SKM-1 (cell line): ENCODE data around the gene SPTBN1.
"Not testable (repeated sequence)": the region's sequence is repeated elsewhere in the genome, so short reads cannot be mapped to it uniquely, and the experiment has no call there.

ENCODE experiments used
- DNase-seq: peaks from one replicate; lab custom pipeline; 2025; ENCODE audit not compliant: unreplicated experiment; lab: John Stamatoyannopoulos, UW

SPTBN1 gene

DNA sequence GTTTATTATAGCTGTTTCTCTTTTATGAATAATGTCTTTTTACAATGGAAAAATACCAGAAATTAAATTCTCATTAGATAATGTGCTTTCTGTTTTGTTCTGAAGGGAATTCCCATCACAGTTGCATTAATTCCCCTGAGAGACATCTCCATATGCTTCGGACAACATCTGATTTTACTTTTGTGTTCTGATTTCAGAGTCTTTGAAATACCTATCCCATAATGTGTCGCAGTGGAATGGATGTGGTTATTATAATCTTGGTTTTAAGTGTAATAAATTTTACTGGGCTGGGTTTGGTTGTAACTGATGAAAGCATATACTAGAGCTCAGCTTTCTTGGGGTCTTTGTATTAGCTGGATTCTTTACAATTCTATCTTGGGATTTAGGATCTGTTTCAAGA is 12.5 kb downstream of the SPTBN1 start:
- no peak for DNase-seq

DNA sequence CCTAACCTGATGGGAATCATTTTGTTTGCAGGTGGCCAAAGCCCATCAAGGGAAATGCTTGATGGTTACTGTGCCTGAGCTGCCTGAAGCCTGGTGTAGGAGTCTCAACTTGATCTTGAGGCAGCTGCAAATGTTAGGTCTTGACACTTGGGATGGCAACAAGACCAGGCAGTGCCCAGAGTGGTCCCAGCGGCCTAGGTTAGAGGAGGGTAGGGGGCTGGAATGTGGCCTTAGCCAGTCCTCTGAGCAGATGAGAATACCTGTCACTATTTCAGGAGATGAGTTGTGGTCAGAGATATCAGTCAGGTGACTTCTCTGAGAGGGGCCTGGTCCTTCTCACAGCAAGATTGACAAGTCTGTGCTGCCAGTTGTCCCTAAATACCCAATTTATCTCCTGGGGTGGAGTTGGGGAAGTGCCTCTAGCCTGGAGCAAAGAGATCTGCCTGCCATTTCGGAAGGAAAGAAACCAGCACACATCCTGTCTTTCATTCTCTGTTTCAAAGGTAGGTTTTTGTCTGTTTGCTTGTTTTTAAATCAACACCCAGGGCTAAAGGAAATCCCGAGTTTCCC is 13.4 kb downstream of the SPTBN1 start:
- no peak for DNase-seq

DNA sequence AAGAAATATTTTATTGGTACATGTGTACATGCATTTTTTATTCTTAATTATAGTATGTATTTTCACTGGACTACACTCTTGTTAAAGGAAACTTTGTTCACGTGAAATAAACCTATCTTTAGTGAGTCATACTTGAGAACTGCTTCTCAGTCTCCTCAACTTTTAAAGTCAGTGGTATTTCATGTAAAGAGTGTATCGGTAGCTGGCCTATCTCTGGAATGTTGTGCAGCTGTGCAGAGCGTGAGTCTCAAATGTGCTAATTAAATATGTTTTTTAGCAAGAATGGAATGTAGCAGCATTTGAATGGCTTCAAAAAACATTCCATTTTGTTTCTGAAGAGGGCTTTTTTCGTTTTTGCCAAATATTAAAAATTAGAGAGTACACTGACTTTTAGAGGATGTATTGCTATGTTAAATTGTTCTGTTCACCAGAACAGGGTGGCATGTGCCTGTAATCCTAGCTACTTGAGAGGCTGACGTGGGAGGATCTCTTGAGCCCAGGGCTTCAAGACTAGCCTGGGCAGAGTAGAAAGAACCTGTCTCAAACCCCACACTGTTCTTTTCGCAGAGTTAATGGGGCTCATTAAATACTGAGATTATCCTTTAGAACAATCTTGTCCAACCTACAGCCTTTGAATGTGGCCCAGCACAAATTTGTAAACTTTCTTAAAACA is 14.3 kb downstream of the SPTBN1 start:
- DNase-seq, result no peak

DNA sequence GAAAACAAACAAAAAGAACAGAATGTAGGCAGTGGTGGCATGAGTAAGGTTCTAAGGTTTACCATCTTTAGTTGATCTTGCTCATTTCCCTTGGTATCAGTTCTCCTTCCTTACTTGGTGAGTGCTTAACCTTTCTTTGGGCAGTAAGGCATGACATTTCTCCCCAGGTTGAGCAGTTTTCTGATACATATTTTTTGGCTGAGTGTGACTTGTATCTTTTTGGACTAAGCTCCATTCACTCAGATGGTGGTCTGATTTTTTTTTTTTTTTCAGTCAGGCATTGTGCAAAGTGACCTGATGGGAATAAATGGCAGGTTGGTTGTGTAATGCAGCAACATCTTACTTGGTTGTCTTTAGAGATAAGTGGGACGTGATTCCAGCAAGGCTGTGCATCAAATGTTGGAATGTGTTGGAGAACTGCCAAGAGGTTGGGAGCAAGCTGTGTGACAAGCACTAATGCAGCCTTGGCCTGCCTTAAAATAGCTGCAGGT is 15.1 kb downstream of the SPTBN1 start:
- DNase-seq, result no peak

DNA sequence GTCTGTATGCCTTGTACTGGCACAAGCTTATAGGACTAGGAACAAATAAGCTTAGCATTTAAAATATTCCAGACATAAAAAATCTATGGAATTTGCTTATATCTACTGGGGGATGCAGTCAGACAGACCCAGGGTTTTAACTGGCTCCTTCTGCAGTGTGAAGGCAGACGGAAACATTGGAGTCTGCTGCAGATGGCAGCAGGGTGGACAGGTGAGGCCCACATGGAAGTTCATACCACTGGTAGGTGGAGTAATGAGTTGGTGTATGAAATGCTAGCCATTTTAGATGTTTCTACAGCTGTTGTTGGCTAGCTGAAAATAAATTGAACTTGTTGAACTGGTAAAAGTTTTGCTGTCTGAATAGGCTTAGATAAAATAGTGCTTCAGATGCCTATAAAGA is 17.7 kb downstream of the SPTBN1 start:
- DNase-seq, result no peak

DNA sequence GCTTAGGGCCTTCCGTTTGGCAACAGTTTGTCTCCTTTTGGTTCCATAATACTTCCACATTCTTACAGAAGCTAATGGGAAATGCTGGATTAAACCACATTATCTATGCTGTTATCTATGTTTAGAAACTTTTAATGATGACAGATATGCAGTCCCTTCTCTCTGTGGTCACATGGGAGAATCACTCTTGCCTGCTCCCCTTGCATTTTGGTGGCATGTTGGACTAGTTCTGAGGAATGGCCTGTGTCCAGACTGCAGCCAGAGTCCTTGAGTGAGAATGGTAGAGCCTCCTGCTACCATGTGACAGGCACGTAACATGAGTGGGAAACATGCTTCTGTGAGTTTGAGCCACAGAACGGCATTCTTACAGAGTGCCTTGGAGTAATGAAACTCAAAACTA is 19.2 kb downstream of the SPTBN1 start:
- DNase-seq, result no peak

DNA sequence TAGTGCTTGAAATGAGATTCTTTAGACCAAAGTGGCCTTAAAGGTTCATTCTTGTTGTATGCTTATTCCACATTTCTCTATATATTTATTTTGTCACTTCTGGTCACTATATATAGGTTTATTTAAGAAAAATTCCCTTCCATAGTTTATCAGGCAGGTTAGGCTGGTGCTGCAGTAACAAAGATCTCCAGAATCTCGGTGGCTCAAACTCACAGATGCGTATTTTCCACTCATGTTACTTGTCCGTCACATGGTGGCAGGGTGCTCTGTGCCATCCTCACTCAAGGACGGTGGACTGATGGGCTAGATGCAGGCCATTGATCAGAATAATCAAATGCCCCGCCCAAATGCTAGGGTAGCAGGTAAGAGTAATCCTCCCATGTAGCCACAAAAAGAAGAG is 19.8 kb downstream of the SPTBN1 start:
- DNase-seq, result no peak

DNA sequence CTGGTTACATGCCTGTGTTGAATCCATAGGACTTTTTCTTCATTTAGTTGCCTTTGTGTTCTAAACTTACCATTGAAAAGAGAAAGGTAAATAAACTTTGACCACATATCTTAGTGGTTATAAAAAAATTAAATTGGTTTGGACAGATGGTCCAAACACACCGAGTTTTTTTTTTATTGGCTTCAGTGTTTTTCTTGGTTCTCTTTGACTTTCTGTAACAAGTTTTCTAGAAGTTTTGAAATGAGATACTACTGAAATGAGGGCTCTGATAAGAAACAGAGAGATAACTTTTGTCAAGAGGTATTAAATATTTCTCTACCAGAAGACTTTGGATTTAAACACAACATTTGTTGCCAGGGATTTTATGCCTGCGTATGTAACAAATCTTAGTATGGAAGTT is 20.7 kb downstream of the SPTBN1 start:
- no peak for DNase-seq

DNA sequence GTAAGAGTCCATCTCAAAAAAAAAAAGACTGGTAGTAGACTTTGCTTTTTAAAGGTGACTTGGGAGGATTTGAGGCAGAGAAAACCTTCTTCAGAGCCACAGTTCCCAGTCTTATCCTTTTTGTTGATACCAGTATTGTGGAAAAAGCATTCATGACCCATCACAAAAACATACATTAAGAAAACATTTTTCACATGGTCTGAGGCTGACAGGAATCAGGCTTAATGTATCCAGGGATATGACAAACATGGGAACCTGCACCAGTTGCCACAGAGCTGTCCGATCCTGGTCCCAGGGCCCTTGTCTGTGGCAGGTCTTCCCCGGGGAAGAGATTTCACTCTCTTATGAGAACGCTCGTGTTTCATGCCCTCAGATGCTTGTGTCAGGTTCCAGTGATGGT is 21.8 kb downstream of the SPTBN1 start:
- DNase-seq, result no peak

DNA sequence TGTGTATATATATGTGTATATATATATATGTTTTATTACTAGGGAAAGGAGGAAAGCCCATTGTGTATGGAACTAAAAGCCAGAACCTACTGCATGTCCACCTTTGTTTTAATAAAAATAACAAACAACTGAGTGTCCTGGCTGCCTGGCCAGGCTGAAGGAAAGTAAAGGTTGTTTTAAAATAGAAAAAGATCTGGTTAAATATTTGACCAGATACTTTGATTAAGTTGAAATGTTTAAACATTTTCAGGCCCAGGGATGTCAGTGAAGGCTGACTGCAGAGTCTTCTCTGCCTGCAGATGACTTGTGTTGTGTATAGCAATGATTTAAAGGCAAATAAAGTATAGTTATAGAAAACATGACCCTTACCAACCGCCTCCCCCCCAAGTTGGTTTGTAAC is 22.8 kb downstream of the SPTBN1 start:
- no peak for DNase-seq

DNA sequence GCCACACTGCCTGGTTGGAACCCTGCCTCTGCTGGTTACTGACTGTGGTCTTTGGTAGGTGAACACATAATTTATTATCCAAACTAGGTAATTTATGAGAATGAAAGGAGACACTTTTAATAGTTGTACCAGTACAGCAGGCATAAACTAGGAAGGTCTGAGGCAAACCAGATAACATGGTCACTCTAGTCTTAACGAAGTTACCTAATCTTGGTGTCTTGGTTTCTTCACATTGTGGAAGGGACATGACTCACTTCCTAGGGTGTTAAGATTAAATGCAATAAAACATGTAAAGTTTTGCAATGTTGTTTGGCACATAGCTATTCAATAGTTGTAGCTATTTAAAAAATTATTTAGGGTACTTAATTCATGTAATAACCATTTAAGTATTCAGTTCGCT is 23.3 kb downstream of the SPTBN1 start:
- peak; percentile 36 for DNase-seq

DNA sequence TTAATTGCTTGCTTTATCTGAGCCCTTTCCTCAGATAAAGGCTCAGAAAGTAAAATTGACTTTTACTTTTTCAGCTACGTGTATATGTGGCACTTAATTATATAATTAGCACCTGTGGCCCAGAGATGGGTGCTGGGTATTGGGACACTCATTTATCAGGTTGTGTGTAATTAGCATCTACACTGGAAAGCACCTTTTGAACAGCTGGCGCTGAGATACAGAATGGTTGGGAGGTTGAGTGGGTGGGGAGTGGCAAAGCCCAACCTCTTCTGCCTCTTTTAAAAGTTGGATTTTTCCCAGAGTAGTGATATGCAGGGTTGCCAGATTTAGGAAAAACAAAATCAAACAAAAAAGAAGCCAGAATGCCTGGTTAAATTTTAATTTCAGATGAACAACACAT is 23.9 kb downstream of the SPTBN1 start:
- no peak for DNase-seq

DNA sequence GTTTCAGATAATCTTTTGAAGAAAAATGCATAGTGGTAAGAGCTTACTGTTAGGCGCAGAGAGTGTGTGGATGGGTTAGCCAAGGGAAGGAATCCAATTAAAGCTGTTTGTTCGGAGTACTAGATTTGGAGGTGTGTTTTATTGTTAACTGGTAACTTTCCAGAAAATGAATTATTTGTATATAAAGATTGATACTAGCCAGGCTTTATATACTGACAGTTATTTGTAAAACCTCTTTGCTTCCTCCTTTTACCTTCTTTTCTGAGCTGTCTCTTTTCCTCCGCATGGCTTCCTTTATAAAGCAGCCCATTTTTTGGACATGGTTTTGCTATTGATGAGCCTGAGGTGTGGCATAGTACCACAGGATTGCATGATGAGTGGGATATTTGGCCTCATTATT is 25.6 kb downstream of the SPTBN1 start:
- no peak for DNase-seq

DNA sequence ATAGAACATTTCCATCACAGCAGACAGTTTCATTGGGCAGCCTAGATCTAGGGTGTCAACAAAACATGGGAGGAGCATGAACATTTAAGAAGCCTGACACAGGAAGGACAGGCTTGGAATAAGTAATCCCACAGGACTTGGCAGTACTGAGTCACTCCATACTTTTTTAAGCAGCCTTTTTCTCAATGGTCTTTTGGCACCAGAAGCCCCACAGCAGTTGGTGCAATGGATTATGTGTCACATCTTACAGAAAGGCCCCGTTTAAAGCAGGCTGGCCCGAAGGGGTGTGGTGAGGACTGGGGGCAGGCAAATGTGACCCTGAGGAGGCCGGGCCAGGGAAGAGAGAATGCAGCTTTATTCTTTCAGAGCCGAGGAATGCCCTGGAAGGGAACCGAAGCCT is 26.6 kb downstream of the SPTBN1 start:
- DNase-seq, result no peak

DNA sequence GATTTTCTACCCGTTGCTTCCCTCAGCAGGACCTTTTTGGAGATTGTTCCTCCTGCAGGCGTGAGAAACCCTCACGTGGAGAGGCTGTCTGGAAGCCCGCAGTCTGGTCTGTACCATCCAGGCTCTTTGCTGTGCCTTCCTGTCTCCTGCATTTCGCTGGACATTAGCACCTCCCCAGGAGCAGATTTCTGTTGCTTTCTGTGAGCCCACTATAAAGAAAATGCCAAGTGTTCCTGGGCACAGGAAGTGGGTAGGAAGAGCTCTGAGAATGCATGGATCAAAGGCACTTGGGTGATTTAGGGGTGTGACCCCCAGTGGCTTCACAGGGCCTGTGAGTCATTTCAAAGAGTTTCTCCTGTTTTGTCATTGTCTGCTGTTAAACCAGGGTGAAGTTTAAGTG is 27.3 kb downstream of the SPTBN1 start:
- no peak for DNase-seq

DNA sequence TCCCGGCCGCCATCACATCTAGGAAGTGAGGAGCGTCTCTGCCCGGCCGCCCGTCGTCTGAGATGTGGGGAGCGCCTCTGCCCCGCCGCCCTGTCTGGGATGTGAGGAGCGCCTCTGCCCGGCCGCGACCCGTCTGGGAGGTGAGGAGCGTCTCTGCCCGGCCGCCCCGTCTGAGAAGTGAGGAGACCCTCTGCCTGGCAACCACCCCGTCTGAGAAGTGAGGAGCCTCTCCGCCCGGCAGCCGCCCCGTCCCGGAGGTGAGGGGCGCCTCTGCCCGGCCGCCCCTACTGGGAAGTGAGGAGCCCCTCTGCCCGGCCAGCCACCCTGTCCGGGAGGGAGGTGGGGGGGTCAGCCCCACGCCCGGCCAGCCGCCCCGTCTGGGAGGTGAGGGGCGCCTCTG is 29.6 kb downstream of the SPTBN1 start:
- not testable (repeated sequence) for DNase-seq

DNA sequence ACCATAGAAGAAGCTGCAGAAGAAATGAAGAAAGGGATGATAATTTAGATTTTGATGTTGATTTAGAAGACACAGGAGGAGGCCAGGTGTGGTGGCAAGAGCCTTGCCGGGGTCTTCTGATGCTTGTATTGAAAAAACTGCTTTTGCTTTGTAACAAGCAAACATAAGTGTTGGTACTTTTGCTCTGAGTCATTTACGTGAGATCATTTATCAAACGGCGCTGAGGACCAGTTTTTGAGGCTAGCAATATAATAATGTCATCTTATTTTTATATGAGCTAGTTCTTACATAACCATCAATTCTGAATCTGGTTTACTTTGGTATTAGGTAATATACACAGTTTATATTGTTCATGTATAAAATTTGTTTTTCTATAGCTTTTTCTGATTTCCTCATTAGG is 30.6 kb downstream of the SPTBN1 start:
- no peak for DNase-seq

DNA sequence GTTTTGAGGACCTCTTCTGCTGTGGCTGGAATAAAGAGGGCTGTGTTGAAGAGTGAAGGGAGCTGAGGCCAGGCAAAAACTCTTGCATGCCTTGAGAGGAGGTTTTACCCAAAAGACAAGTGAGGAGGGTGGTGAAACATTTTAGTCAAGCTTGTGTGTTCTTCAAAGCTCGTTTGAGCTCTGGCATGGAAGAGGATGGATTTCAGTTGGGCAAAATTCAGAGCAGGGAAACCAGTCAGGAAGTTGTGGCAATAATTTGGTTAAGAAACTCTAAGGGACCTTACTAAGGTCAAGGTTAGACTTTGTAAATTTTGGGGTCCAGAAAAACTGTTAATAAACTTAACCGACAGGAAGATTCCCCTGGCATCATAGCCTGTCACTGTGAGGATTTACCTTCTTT is 34.7 kb downstream of the SPTBN1 start:
- no peak for DNase-seq

DNA sequence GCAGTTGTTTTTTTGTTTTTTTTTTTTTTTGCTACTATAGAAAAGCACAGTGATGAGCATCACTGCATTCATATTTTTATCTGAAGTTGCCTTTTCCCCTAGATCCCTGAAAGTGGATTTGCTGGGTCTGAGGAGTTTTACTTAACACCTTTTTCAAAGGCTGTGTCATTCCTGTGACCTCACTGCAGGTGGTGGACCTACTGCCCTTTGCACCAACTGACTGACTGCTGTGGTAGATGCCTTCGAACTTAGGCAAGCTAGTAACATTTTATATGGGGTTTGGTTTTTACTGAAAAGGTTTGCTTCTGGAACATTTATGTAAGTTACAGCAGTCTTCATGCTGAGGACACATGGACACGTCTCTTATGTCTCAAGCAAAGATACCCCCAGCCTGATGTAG is 36.2 kb downstream of the SPTBN1 start:
- no peak for DNase-seq

DNA sequence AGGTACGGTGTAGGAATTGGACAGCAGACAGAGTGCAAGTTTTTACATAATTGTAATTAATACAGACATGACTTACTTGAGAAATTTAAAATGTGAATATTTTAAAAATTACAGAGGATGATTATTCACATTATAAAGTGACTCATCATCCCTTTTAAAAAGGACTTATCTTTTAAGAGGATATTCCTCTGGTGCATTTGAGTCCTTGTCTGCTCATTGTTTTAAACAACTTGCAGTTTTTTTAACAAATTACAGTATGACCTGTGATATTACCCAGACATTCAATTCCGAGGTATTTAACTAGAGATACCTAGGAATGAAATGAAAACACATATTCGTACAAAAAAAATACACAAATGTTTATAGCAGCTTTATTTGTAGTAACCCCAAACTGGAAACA is 38.0 kb downstream of the SPTBN1 start:
- no peak for DNase-seq

DNA sequence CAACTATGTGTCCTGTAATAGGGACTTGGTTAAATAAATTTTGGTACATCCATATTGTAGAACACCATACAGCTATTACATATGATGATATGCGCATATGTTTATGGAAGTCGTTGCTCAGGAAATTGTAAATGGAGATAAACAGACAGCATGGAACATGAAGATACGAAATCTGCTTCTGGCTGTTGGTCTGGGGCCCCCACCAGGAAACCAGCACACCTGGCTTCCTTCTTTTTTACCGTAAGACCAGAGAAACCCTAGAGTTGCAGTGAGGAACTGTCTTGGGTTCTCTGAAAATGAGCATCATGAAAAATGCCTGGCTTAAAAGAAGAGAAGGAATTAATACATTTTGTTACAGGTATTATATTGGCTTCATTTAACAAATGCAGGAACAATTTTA is 40.8 kb downstream of the SPTBN1 start:
- DNase-seq, result no peak

DNA sequence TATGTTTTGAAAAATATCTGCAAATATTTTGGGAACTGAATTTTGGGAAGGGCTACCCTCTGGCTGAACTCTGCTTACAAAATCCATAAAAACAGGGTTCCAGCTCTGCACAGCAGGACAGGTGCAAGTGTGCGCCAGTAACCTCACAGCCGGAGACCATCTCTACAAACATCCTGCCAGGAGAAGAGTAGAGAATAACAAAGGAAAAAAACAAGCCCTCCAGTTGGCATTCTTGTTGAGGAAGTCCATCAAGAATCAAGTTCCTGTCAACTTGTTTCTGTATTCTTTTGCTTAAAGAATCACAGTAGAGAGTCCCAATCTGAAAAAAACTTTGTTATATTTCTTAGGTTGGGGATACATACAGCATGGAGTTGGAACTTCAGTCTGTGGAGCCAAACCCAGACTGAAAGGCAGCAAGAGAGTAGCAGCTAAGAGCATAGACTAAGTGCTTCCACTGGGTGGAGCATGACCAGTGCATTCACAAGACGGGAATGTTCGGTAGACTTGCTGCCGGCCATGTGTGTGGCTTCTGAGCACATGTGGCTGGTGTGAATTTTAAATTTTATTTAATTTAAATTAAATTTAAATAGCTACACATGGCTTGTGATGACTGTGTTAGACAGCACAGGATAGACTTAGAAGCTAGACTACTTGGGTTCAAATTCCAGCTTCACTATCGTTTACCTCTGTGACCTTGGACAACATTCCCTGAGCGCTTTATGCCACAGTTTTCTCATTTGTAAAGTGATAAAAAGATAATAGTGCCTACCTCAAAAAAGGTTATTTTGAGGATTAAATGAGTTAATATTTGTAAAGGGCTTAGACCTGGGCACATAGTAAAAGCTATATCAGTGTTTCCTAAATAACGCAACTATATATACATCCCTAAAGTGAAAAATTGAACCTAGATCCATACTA is 41.9 kb downstream of the SPTBN1 start:
- DNase-seq, result no peak
